Loucy (cell line): ENCODE data around the gene GPRIN1.

Source experiments
- H2AFZ ChIP-seq: fragments of 200-600 bp; sonication (generic); 2 replicates; pipeline ENCODE4 v1.6.0; 2016; ENCODE audit warnings: antibody characterized with exemption, mild to moderate bottlenecking, low read length, moderate library complexity
- H3F3A ChIP-seq: fragments of 200-600 bp; 2 replicates; pipeline ENCODE4 v1.6.0; 2016; ENCODE audit warnings: antibody characterized with exemption, low read depth, mild to moderate bottlenecking
- H3K27me3 ChIP-seq: fragments of 200-600 bp; sonication (generic); 2 replicates; pipeline ENCODE4 v1.6.1; 2014; ENCODE audit warnings: low read length, mild to moderate bottlenecking; ENCODE audit not compliant: insufficient read depth, poor library complexity, severe bottlenecking
- H3K36me3 ChIP-seq: fragments of 200-600 bp; sonication (generic); 2 replicates; pipeline ENCODE4 v1.6.1; 2016; ENCODE audit warnings: low read length; ENCODE audit not compliant: insufficient read depth
- H3K4me1 ChIP-seq: fragments of 200-600 bp; sonication (generic); 2 replicates; pipeline ENCODE4 v1.5.1; 2014; ENCODE audit warnings: low read length, mild to moderate bottlenecking; ENCODE audit not compliant: insufficient read depth, poor library complexity, severe bottlenecking
- H3K4me2 ChIP-seq: fragments of 200-600 bp; sonication (generic); 2 replicates; pipeline ENCODE4 v1.6.0; 2014; ENCODE audit warnings: antibody characterized with exemption, low read length, low read depth, mild to moderate bottlenecking; ENCODE audit not compliant: poor library complexity, severe bottlenecking
- H3K4me3 ChIP-seq: fragments of 200-600 bp; sonication (generic); 2 replicates; pipeline ENCODE4 v1.5.1; 2014; ENCODE audit warnings: low read length, mild to moderate bottlenecking, mixed read lengths; ENCODE audit not compliant: poor library complexity, severe bottlenecking
- H3K79me2 ChIP-seq: fragments of 200-600 bp; sonication (generic); 2 replicates; pipeline ENCODE4 v1.6.1; 2014; ENCODE audit warnings: low read length; ENCODE audit not compliant: insufficient read depth
- H3K9ac ChIP-seq: fragments of 200-600 bp; sonication (generic); 2 replicates; pipeline ENCODE4 v1.6.0; 2014; ENCODE audit warnings: mild to moderate bottlenecking, low read depth, low read length, moderate library complexity; ENCODE audit not compliant: poor library complexity, severe bottlenecking
- H3K9me2 ChIP-seq: fragments of 200-600 bp; sonication (generic); replicated peaks from 2 replicates; pipeline ENCODE4 v1.6.1; 2016; ENCODE audit warnings: low read depth, low read length, mixed read lengths
- H3K9me3 ChIP-seq: fragments of 200-600 bp; sonication (generic); 2 replicates; pipeline ENCODE4 v1.6.1; 2014; ENCODE audit warnings: mild to moderate bottlenecking, antibody characterized with exemption, low read length, low read depth; ENCODE audit not compliant: insufficient read depth
- H4K20me1 ChIP-seq: fragments of 200-600 bp; sonication (generic); 2 replicates; pipeline ENCODE4 v1.6.0; 2014; ENCODE audit warnings: antibody characterized with exemption, low read length, mild to moderate bottlenecking; ENCODE audit not compliant: insufficient read depth, poor library complexity, severe bottlenecking
- EZH2phosphoT487 ChIP-seq: fragments of 200-600 bp; IDR thresholded peaks from 2 replicates; pipeline ENCODE4 v1.6.1; 2018; ENCODE audit warnings: antibody characterized with exemption, mild to moderate bottlenecking, moderate library complexity, borderline replicate concordance
- TF ChIP-seq, protein P1 (sequence below): fragments of 200-600 bp; sonication (generic); conservative IDR thresholded peaks from 2 replicates; pipeline ENCODE4 v1.5.1; 2014; ENCODE audit warnings: mild to moderate bottlenecking, antibody characterized with exemption, low read length

The GPRIN1 gene

DNA sequence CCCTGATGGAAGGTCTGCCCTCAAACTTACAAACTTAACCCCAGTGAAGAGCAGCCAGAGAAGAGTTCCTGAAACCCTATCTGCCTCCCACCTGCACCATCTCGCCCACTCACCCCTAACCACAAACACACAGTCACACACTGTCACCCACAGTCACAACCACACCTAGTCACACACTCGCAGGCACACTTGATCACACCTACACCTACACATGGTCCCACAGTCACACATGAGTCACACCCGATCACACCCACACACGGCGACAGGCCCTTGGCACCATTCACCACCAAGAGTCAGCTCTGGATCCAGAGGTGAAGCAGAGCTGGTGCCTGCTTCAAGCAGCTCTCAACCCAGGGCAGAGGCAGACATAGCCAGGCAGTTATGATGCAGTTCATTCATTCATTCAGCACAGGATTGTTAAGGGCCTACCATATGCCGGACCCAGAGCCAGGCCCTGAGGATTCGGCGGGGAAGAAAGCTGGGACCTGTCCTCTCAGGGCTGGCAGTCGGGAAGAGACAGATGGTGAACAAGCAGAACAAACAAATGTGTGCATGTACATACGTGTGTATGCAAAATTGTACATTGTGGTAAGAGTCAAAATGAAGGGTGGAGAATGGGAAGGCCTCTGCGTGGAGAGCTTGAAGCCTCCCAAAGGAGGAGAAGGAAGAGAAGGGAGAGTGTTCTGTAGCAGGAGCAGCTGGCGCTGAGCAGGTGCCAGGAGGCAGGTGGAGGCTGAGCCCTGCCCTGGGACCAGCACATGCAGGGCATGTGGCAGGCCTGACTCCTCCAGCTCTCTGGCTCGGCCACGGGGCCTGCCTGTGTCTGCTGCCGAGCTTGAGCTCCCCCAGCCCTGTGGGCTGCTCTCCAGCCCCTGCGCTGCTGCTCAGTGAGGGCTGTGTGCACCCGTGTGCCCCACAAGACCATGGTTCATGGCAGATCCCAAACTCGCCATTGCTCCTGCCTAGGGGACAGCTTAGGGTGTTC, 43.7 kb upstream of the GPRIN1 start:
- no peak overlapping the region for H3K4me3 ChIP-seq
- H2AFZ ChIP-seq = no peak overlapping the region
- H3K4me1 ChIP-seq = peaks cover 4% of the 10 kb centered on the region
- H3K36me3 ChIP-seq = no peaks in the 10 kb centered on the region
- H3K9ac ChIP-seq = no peak overlapping the region
- H3F3A ChIP-seq = no peaks in the 10 kb centered on the region
- TF ChIP-seq EZH2phosphoT487 = no peak
- TF ChIP-seq, protein P1, sequence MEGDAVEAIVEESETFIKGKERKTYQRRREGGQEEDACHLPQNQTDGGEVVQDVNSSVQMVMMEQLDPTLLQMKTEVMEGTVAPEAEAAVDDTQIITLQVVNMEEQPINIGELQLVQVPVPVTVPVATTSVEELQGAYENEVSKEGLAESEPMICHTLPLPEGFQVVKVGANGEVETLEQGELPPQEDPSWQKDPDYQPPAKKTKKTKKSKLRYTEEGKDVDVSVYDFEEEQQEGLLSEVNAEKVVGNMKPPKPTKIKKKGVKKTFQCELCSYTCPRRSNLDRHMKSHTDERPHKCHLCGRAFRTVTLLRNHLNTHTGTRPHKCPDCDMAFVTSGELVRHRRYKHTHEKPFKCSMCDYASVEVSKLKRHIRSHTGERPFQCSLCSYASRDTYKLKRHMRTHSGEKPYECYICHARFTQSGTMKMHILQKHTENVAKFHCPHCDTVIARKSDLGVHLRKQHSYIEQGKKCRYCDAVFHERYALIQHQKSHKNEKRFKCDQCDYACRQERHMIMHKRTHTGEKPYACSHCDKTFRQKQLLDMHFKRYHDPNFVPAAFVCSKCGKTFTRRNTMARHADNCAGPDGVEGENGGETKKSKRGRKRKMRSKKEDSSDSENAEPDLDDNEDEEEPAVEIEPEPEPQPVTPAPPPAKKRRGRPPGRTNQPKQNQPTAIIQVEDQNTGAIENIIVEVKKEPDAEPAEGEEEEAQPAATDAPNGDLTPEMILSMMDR = no peak
- no peak overlapping the region for H3K4me2 ChIP-seq
- H4K20me1 ChIP-seq = no peaks in the 10 kb centered on the region
- H3K9me3 ChIP-seq = no peaks in the 10 kb centered on the region
- no peaks in the 10 kb centered on the region for H3K27me3 ChIP-seq
- no peaks in the 10 kb centered on the region for H3K79me2 ChIP-seq
- no peaks in the 10 kb centered on the region for H3K9me2 ChIP-seq

DNA sequence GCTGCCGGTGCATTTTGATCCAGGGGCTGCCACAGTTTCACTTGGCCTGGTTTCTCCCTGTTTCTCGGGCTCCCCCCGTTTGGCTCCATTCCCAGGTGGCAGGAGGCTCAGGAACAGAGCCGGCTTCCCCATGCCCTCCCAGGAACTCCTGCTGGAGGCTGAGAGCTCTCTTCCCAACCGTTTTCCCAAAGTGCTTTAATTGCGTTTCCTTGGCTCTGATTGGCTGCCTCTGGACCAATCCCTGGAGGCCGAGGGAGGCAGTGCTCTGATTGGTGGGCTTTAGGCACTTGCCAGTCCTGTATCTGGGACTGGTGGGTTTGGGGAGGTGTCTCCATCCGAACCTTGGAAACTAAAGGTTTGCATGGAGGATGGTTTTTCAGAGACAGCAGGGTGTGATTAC, 42.2 kb upstream of the GPRIN1 start:
- H4K20me1 ChIP-seq = no peaks in the 10 kb centered on the region

DNA sequence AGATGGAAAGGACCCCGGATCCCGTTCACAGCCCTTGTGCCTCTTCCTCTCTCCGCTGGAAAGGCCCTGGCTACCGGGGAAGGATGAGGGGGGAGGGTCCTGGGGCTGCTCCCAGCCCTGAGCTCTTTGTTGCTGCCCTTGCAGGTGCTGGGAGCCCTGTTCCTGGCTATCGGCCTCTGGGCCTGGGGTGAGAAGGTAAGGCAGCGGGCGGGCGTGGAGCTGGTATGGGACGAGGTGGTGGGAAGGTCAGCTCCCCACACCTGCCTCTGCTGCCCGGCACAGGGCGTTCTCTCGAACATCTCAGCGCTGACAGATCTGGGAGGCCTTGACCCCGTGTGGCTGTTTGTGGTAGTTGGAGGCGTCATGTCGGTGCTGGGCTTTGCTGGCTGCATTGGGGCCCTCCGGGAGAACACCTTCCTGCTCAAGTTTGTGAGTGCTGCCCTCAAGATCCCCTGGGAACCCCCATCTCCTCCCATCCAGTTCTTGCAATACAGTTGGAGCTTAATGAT, 41.6 kb upstream of the GPRIN1 start:
- Histone ChIP-seq H3K79me2 (peaks cover 7% of the 10 kb centered on the region; the same call in 1 of the 2 replicates), H3F3A (no peaks in the 10 kb centered on the region), H3K4me3 (no peak overlapping the region), H3K9ac (no peak overlapping the region), H3K9me2 (no peaks in the 10 kb centered on the region), H2AFZ (no peak overlapping the region), H3K9me3 (no peaks in the 10 kb centered on the region), H3K36me3 (no peaks in the 10 kb centered on the region), H3K4me1 (peaks cover 12% of the 10 kb centered on the region), H4K20me1 (no peaks in the 10 kb centered on the region), H3K4me2 (no peak overlapping the region), H3K27me3 (no peaks in the 10 kb centered on the region)
- TF ChIP-seq EZH2phosphoT487 = no peak
- TF ChIP-seq, protein P1 = no peak

More for the DNA sequence above, 42.2 kb upstream of the GPRIN1 start:
- TF ChIP-seq, protein P1 = no peak
- TF ChIP-seq EZH2phosphoT487 = no peak
- no peaks in the 10 kb centered on the region for H3K36me3 ChIP-seq
- H3F3A ChIP-seq = no peaks in the 10 kb centered on the region
- no peak overlapping the region for H2AFZ ChIP-seq
- H3K4me3 ChIP-seq = no peak overlapping the region
- H3K79me2 ChIP-seq = peaks cover 7% of the 10 kb centered on the region; the same call in 1 of the 2 replicates
- H3K27me3 ChIP-seq = no peaks in the 10 kb centered on the region
- H3K4me2 ChIP-seq = no peak overlapping the region
- H3K9me2 ChIP-seq = no peaks in the 10 kb centered on the region
- no peak overlapping the region for H3K9ac ChIP-seq
- no peaks in the 10 kb centered on the region for H3K9me3 ChIP-seq
- peaks cover 12% of the 10 kb centered on the region for H3K4me1 ChIP-seq
